Vagina (tissue), 2 donors: ENCODE measurements around the gene PCDHGA1. TPM values are rescaled to one million over a fixed set of nuclear protein-coding genes. Genes with fewer than 3 reads are reported as not detected.

Experiments used
- DNase-seq, 2 donors: peaks; one replicate each; pipeline ENCODE4 v3.0.0-alpha.2; 2017; ENCODE audit errors: extremely low spot score in 2 of 2
- H3K27ac ChIP-seq: fragments of 200-600 bp; sonication (generic); one replicate; pipeline ENCODE4 v1.5.1; 2019
- H3K27me3 ChIP-seq: fragments of 200-600 bp; sonication (generic); one replicate; pipeline ENCODE4 v1.5.1; 2019
- H3K36me3 ChIP-seq, 2 donors: fragments of 200-600 bp; sonication (generic); one replicate each; pipeline ENCODE4 v1.5.1; 2017 to 2019
- H3K4me1 ChIP-seq: fragments of 200-600 bp; sonication (generic); one replicate; pipeline ENCODE4 v1.5.1; 2019
- H3K4me3 ChIP-seq, 2 donors: fragments of 200-600 bp; sonication (generic); 1 replicate in 1 of 2; 2 replicates in 1 of 2; pipeline ENCODE4 v1.5.1; 2016 to 2019
- H3K9me3 ChIP-seq: fragments of 200-600 bp; sonication (generic); one replicate; pipeline ENCODE4 v1.5.1; 2019
- POLR2A ChIP-seq, 2 donors: fragments of 450-650 bp; IDR thresholded peaks; one replicate each; pipeline ENCODE4 v1.6.1; 2017; ENCODE audit warnings: antibody characterized with exemption in 2 of 2, mild to moderate bottlenecking in 2 of 2, moderate library complexity in 2 of 2
- POLR2AphosphoS5 ChIP-seq, 2 donors: sonication (generic); formaldehyde crosslinking; IDR thresholded peaks; one replicate each; pipeline ENCODE4 v1.9.0; 2017; ENCODE audit warnings: antibody characterized with exemption in 2 of 2, mild to moderate bottlenecking in 2 of 2, low read depth in 1 of 2; ENCODE audit not compliant: insufficient read depth in 1 of 2
- intact Hi-C: fragments of 100-400 bp; cut with DNase I; formaldehyde crosslinking; loops from one replicate; pipeline ENCODE4 v1.15.1; 2023
- total RNA-seq: library from RNA; depleted of rRNA; stranded (reverse); fragments of >200 nt; gene quantifications from one replicate; pipeline ENCODE4 v1.2.3, GENCODE V29; 2016
- TF ChIP-seq, protein P1 (sequence below), 3 experiments: fragments of 450-650 bp in 2 of 3; fragments of 200-600 bp in 1 of 3; sonication (generic) in 1 of 3; IDR thresholded peaks; one replicate each; pipeline ENCODE4 v1.5.1; 2017 to 2019; ENCODE audit warnings: antibody characterized with exemption in 3 of 3, mild to moderate bottlenecking in 2 of 3, moderate library complexity in 2 of 3

Gene PCDHGA1
- total RNA-seq, 1 donor from 2014 or later = not detected

DNA sequence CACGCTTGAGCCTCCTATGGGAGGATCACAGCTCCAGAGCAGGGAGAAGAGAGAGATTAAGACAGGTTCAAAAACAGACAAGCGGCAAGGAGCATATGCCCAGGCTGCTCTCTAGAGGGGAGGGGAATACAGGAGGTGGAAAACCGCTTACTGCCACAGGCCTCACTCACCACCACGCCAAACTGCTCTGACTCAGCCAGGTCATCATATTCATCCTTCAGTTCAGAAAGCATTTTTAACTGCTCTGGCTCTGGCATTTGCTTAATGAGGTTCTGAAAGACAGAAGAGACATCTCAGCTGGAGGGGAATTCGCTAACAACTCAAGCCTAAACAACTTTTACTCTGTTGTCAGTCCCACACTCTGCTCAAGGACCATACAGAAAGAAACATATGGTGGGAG is 198.7 kb downstream of the PCDHGA1 start:
- H3K27ac ChIP-seq = peak overlapping the region; percentile 78
- intact Hi-C loops = loop anchor here (5.0 to 10.0 kb wide), 2 partner anchors 33 to 114 kb away; partner anchors contain the start of genes PCDHGA10 and PCDHGB7
- no peak overlapping the region for H3K4me3 ChIP-seq
- TF ChIP-seq POLR2A (IDR thresholded peaks at IDR 0.05) = no peak
- TF ChIP-seq, protein P1, sequence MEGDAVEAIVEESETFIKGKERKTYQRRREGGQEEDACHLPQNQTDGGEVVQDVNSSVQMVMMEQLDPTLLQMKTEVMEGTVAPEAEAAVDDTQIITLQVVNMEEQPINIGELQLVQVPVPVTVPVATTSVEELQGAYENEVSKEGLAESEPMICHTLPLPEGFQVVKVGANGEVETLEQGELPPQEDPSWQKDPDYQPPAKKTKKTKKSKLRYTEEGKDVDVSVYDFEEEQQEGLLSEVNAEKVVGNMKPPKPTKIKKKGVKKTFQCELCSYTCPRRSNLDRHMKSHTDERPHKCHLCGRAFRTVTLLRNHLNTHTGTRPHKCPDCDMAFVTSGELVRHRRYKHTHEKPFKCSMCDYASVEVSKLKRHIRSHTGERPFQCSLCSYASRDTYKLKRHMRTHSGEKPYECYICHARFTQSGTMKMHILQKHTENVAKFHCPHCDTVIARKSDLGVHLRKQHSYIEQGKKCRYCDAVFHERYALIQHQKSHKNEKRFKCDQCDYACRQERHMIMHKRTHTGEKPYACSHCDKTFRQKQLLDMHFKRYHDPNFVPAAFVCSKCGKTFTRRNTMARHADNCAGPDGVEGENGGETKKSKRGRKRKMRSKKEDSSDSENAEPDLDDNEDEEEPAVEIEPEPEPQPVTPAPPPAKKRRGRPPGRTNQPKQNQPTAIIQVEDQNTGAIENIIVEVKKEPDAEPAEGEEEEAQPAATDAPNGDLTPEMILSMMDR (IDR thresholded peaks at IDR 0.05) = no peak
- TF ChIP-seq POLR2AphosphoS5 (IDR thresholded peaks at IDR 0.05; ENCODE audit: insufficient read depth in 1 of 2, low read depth in 1 of 2) = no peak
- no peaks in the 10 kb centered on the region for H3K27me3 ChIP-seq
- peaks cover 0 to 40% of the 10 kb centered on the region in 2 donors for H3K36me3 ChIP-seq
- no peak for DNase-seq
- H3K4me1 ChIP-seq = peaks cover 39% of the 10 kb centered on the region
- H3K9me3 ChIP-seq = no peaks in the 10 kb centered on the region

DNA sequence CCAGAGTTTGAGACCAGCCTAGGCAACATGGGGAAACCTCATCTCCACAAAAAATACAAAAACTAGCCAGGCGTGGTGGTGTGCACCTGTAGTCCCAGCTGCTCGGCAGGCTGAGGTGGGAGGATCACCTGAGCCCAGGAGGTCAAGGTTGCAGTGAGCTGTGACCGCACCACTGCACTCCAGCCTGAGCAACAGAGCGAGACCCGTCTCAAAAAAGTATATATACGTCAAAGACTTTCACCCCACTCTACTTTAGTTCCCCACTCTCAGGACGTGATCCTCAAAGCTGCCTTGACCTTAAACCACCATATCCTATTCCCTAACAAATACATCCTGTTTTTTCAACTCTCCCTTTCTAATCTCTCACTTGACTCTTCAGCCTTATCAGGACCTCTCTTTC is 199.6 kb downstream of the PCDHGA1 start:
- peak overlapping the region; percentile 78 for H3K27ac ChIP-seq
- H3K9me3 ChIP-seq = no peaks in the 10 kb centered on the region
- peaks cover 0 to 43% of the 10 kb centered on the region in 2 donors for H3K36me3 ChIP-seq
- H3K4me3 ChIP-seq = no peak overlapping the region
- TF ChIP-seq POLR2AphosphoS5 (IDR thresholded peaks at IDR 0.05; ENCODE audit: insufficient read depth in 1 of 2, low read depth in 1 of 2) (no peak), POLR2A (IDR thresholded peaks at IDR 0.05) (no peak)
- TF ChIP-seq, protein P1 (IDR thresholded peaks at IDR 0.05) = no peak
- H3K27me3 ChIP-seq = no peaks in the 10 kb centered on the region
- no peak for DNase-seq
- intact Hi-C loops = loop anchor here (5.0 to 10.0 kb wide), 2 partner anchors 32 to 115 kb away; partner anchors contain the start of genes PCDHGA10 and PCDHGB7
- peaks cover 31% of the 10 kb centered on the region for H3K4me1 ChIP-seq

DNA sequence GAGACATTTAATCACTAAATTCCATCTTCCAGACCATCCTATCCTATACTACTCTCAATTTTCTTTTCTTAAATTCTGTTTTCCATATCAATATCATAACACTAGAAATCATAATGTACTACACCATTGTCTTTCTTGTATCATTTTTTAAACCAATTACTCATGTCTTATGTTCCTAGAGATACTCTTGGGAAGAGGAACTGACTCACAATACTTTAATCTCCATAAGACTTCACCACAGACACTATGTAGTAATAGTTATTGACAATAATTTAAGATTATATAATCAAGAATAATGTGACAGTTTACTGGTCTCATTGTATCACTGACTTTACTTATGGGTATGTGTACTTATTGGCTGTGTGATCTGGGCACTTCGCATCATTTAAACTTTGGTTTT is 202.4 kb downstream of the PCDHGA1 start:
- DNase-seq = no peak
- TF ChIP-seq POLR2AphosphoS5 (IDR thresholded peaks at IDR 0.05; ENCODE audit: insufficient read depth in 1 of 2, low read depth in 1 of 2) (no peak), POLR2A (IDR thresholded peaks at IDR 0.05) (no peak)
- TF ChIP-seq, protein P1 (IDR thresholded peaks at IDR 0.05) = no peak
- Histone ChIP-seq H3K4me3 (no peak overlapping the region), H3K4me1 (peaks cover 17% of the 10 kb centered on the region), H3K27me3 (no peaks in the 10 kb centered on the region), H3K27ac (no peak overlapping the region), H3K36me3 (peaks cover 0 to 25% of the 10 kb centered on the region in 2 donors), H3K9me3 (no peaks in the 10 kb centered on the region)
- intact Hi-C loops = no loop called here

DNA sequence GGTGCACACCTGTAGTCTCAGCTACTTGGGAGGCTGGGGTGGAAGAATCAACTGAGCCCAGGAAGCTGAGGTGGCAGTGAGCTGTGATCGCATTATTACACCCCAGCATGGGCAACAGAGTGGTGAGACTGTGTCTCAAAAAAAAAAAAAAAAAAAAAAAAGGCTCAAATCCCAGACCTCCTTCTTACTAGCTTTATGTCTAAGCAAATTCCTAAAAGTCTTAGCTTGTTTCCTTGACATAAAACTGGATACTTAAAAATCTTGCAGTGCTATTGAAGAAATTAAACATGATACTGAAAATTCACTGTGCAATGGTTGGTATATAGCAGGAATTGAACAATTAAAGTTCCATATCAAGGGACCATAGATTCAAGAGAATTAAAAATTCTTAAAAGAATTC is 203.6 kb downstream of the PCDHGA1 start:
- Histone ChIP-seq H3K4me1 (peaks cover 11% of the 10 kb centered on the region), H3K9me3 (no peaks in the 10 kb centered on the region), H3K27ac (no peak overlapping the region), H3K4me3 (no peak overlapping the region), H3K36me3 (peaks cover 0 to 13% of the 10 kb centered on the region in 2 donors), H3K27me3 (no peaks in the 10 kb centered on the region)
- intact Hi-C loops = no loop called here
- DNase-seq = no peak
- TF ChIP-seq POLR2A (IDR thresholded peaks at IDR 0.05) (no peak), POLR2AphosphoS5 (IDR thresholded peaks at IDR 0.05; ENCODE audit: insufficient read depth in 1 of 2, low read depth in 1 of 2) (no peak)
- TF ChIP-seq, protein P1 (IDR thresholded peaks at IDR 0.05) = no peak

DNA sequence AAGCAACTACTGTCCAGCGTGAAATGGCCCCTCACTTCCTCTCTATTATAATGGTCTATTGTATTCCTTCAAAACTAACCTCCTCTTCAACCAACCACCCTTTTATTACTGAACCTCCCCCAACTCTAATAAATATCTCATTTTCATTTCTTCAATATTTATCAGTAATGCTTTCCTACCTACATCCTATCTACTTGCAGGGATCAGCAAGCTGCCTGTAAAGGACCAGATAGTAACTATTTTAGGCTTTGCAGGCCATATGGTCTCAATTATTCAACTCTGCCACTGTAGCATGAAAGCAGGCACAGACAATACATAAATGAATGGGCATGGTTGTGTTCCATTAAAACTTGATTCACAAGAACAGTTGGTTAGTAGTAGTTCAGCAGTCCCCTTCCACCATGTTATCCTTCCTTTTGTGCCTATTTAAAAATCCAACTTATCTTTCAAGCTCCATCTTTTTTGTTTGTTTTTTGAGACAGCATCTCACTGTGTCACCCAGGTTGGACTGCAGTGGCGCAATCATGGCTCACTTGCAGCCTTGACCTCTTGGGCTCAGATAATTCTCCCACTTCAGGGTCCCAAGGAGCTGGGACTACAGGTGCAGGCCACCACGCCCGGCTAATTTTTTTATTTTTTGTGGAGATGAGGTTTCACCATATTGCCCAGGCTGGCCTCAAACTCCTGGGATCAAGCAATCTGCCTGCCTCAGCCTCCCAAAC is 204.3 kb downstream of the PCDHGA1 start:
- Histone ChIP-seq H3K9me3 (no peaks in the 10 kb centered on the region), H3K4me1 (peaks cover 3% of the 10 kb centered on the region), H3K36me3 (peaks cover 0 to 10% of the 10 kb centered on the region in 2 donors), H3K27me3 (no peaks in the 10 kb centered on the region), H3K4me3 (no peak overlapping the region), H3K27ac (no peak overlapping the region)
- intact Hi-C loops = no loop called here
- no peak for DNase-seq
- TF ChIP-seq POLR2AphosphoS5 (IDR thresholded peaks at IDR 0.05; ENCODE audit: insufficient read depth in 1 of 2, low read depth in 1 of 2) (no peak), POLR2A (IDR thresholded peaks at IDR 0.05) (no peak)
- TF ChIP-seq, protein P1 (IDR thresholded peaks at IDR 0.05) = no peak
